Measurements from ENCODE around the gene FOXK2. TPM values are rescaled to one million over a fixed set of nuclear protein-coding genes. Genes with fewer than 3 reads are reported as not detected.
A peak's percentile ranks its signal among the peaks of the same experiment; 100 is the strongest.

Gene FOXK2
- total and polyA plus RNA-seq, 8 donors: 17.7 to 27.9 (median 19.8) TPM

GRCh38 chr17:82497483-82498405 lies 21.8 kb upstream of the FOXK2 start:
- H3K4me3 ChIP-seq: peak overlapping the region; percentile 47 to 61 (median 53)
- 10 to 16% methylated on average over 54 to 66 of the region's 66 CpGs for WGBS, 2 donors
- H3K4me1 ChIP-seq: peaks cover 0 to 3% (median 0%) of the 10 kb centered on the region in 3 donors
- TF ChIP-seq CTCF (IDR thresholded peaks at IDR 0.05): no peak
- DNase-seq (peak; percentile 29 to 76 (median 41)), ATAC-seq (peak; percentile 35 to 44 (median 39)), FAIRE-seq (no peak)
- intact Hi-C loops (cut with DNase I): loop anchor here in 1 of 3 donors (10.0 kb wide), 1 partner anchor 143 kb away; the partner anchor contains the start of gene TEX19
- no peaks in the 10 kb centered on the region for H3K36me3 ChIP-seq
- no peaks in the 10 kb centered on the region for H3K9me3 ChIP-seq
- H3K27ac ChIP-seq: peak overlapping the region; percentile 69 to 79 (median 76)
- H3K27me3 ChIP-seq: no peaks in the 10 kb centered on the region

- no peak overlapping the region for H3K27ac ChIP-seq
- ATAC-seq (peak in 1 of 4 donors; percentile 6), DNase-seq (no peak), FAIRE-seq (no peak)
- intact Hi-C loops (cut with DNase I): no loop called here
- no peak overlapping the region for H3K4me3 ChIP-seq
- no peaks in the 10 kb centered on the region for H3K4me1 ChIP-seq
- H3K36me3 ChIP-seq: no peaks in the 10 kb centered on the region
- WGBS, 2 donors: 55% methylated on average over 8 of the region's 8 CpGs
- H3K27me3 ChIP-seq: no peaks in the 10 kb centered on the region
- no peaks in the 10 kb centered on the region for H3K9me3 ChIP-seq
- TF ChIP-seq CTCF (IDR thresholded peaks at IDR 0.05): no peak
Observed at GRCh38 chr17:82502207-82502606, 17.3 kb upstream of the FOXK2 start.

GRCh38 chr17:82503094-82503727 lies 16.3 kb upstream of the FOXK2 start:
- no peak for TF ChIP-seq CTCF (IDR thresholded peaks at IDR 0.05)
- FAIRE-seq (no peak), DNase-seq (peak in 1 of 6 donors; percentile 43), ATAC-seq (no peak)
- Histone ChIP-seq H3K9me3 (no peaks in the 10 kb centered on the region), H3K27me3 (no peaks in the 10 kb centered on the region), H3K27ac (no peak overlapping the region), H3K36me3 (no peaks in the 10 kb centered on the region), H3K4me1 (no peaks in the 10 kb centered on the region), H3K4me3 (no peak overlapping the region)
- intact Hi-C loops (cut with DNase I): no loop called here
- 77 to 80% methylated on average over 12 of the region's 12 CpGs for WGBS, 2 donors

GRCh38 chr17:82503728-82504308 lies 15.7 kb upstream of the FOXK2 start:
- 75 to 83% methylated on average over 21 of the region's 21 CpGs for WGBS, 2 donors
- no peaks in the 10 kb centered on the region for H3K4me1 ChIP-seq
- DNase-seq (peak in 1 of 6 donors; percentile 20), ATAC-seq (no peak), FAIRE-seq (no peak)
- no peak overlapping the region for H3K27ac ChIP-seq
- TF ChIP-seq CTCF (IDR thresholded peaks at IDR 0.05): no peak
- intact Hi-C loops (cut with DNase I): no loop called here
- no peak overlapping the region for H3K4me3 ChIP-seq
- H3K27me3 ChIP-seq: no peaks in the 10 kb centered on the region
- no peaks in the 10 kb centered on the region for H3K36me3 ChIP-seq
- H3K9me3 ChIP-seq: no peaks in the 10 kb centered on the region
